Measurements from ENCODE around the gene NFE2L2.
"Not testable (repeated sequence)": the region's sequence is repeated elsewhere in the genome, so short reads cannot be mapped to it uniquely, and the experiment has no call there.

The NFE2L2 gene

DNA sequence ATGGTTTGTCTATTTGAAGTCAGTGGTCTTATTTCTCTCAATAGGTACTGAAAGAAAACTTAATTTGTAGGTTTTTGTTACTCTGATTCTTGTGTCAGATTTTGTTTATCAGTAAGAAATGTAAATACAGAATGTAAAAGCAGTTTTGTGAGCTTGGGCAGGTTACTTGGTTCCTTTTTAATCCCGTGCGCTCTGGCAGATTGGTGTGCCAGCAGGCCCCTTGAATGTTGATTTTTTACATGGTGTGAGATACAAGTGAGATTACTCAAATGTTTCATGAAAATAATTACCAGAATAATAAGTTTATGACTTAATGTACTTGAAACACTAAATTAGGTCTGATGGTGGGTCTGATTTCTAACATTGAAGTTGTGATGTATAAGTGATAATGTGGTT, 38.6 kb downstream of the NFE2L2 start:
- H3K4me3 Mint-ChIP-seq, result no peak overlapping the region
- H3K36me3 Mint-ChIP-seq (ENCODE audit: low read depth), result peaks cover 65% of the 10 kb centered on the region
- no peaks in the 10 kb centered on the region for H3K27me3 Mint-ChIP-seq (ENCODE audit: low read depth)
- no peak for TF ChIP-seq CTCF (IDR thresholded peaks at IDR 0.05; ENCODE audit: unreplicated experiment in 3 of 3)
- H3K9me3 Mint-ChIP-seq, result no peaks in the 10 kb centered on the region
- H3K27ac Mint-ChIP-seq, result peak overlapping the region; percentile 20 to 65 (median 46)
- no peaks in the 10 kb centered on the region for H3K4me1 Mint-ChIP-seq

DNA sequence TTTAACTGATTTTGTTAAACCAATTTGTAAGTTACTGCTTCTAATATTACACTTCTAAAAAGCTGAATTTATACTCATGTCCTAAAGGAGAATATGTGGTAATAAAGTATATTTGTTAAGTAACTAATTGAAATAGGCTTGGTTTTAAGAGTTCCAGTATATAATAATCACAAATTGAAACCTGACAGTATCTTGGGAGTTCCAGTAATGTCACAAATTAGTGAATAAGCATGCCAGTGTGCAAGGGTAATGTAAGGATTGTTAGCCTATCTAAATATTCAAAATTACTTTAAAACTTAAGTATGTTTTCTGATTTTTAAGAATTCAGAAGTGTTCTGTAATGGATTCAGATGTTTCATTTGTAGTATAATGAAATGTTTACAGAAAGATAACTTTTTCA, 41.1 kb downstream of the NFE2L2 start:
- not testable (repeated sequence) for H3K27me3 Mint-ChIP-seq (ENCODE audit: low read depth); H3K9me3 Mint-ChIP-seq; H3K27ac Mint-ChIP-seq; H3K4me1 Mint-ChIP-seq; H3K4me3 Mint-ChIP-seq
- peaks cover 65% of the 10 kb centered on the region for H3K36me3 Mint-ChIP-seq (ENCODE audit: low read depth)

GRCh38 chr2:177221970-177222369, 42.6 kb downstream of the NFE2L2 start:
- H3K4me1 Mint-ChIP-seq, result peaks cover 4% of the 10 kb centered on the region
- no peak overlapping the region for H3K27ac Mint-ChIP-seq
- no peaks in the 10 kb centered on the region for H3K27me3 Mint-ChIP-seq (ENCODE audit: low read depth)
- no peak for TF ChIP-seq CTCF (IDR thresholded peaks at IDR 0.05; ENCODE audit: unreplicated experiment in 3 of 3)
- peaks cover 71% of the 10 kb centered on the region for H3K36me3 Mint-ChIP-seq (ENCODE audit: low read depth)
- H3K4me3 Mint-ChIP-seq, result no peak overlapping the region
- H3K9me3 Mint-ChIP-seq, result no peaks in the 10 kb centered on the region

DNA sequence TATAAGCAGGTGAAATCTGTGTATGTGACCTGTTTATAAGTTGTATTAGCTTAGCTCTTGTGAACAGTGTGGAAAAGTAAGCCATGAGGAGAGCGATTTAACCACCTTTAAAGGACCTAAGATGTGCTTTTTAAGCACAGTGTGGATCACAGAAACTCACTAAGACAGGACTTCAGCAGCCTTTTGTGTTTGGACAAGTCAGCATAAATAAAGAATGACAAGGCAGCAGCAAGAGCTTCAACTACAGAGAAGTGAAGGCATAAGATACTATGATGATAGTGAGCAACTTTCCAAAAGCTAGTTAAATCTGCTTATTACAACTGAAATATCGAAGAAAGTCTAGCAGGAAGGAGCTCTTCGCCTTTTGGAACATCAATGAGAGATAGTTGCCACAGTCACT, 43.0 kb downstream of the NFE2L2 start:
- H3K4me3 Mint-ChIP-seq, result no peak overlapping the region
- no peaks in the 10 kb centered on the region for H3K9me3 Mint-ChIP-seq
- H3K27ac Mint-ChIP-seq, result no peak overlapping the region
- no peak for TF ChIP-seq CTCF (IDR thresholded peaks at IDR 0.05; ENCODE audit: unreplicated experiment in 3 of 3)
- peaks cover 73% of the 10 kb centered on the region for H3K36me3 Mint-ChIP-seq (ENCODE audit: low read depth)
- H3K27me3 Mint-ChIP-seq (ENCODE audit: low read depth), result no peaks in the 10 kb centered on the region
- H3K4me1 Mint-ChIP-seq, result peaks cover 7% of the 10 kb centered on the region

- H3K36me3 Mint-ChIP-seq (ENCODE audit: low read depth), result peaks cover 79% of the 10 kb centered on the region
- not testable (repeated sequence) for H3K27ac Mint-ChIP-seq; H3K9me3 Mint-ChIP-seq; H3K4me3 Mint-ChIP-seq; H3K27me3 Mint-ChIP-seq (ENCODE audit: low read depth)
- peaks cover 22% of the 10 kb centered on the region for H3K4me1 Mint-ChIP-seq
Observed at GRCh38 chr2:177219787-177220186, 44.7 kb downstream of the NFE2L2 start.

DNA sequence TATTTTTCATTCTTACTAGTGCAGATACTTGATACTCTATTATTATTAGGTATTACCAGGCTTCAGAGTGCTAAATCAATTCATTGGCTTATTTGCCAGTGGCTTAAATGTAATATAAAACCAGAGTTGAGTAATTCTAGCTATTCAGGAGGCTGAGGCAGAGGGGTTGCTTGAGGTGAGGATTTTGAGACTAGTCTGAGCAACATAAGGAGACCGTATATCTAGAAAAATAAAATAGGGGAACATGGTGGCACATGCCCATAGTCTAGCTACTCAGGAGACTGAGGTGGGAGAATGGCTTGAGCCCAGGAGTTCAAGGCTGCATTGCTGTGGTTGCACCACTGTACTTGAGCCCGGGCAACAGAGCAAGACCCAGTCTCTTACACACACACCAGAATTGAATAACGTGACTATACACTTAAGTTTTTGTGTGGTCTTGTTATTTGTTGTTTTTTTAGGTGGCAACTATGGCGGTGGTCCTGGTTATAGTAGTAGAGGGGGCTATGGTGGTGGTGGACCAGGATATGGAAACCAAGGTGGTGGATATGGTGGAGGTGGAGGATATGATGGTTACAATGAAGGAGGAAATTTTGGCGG, 47.2 kb downstream of the NFE2L2 start:
- Mint-ChIP-seq H3K36me3 (ENCODE audit: low read depth) (peaks cover 71% of the 10 kb centered on the region), H3K27me3 (ENCODE audit: low read depth) (no peaks in the 10 kb centered on the region), H3K27ac (no peak overlapping the region), H3K4me3 (no peak overlapping the region), H3K9me3 (no peaks in the 10 kb centered on the region), H3K4me1 (peaks cover 22% of the 10 kb centered on the region)
- TF ChIP-seq CTCF (IDR thresholded peaks at IDR 0.05; ENCODE audit: unreplicated experiment in 3 of 3), result no peak
